BE2C (cell line): Measurements from ENCODE around the gene NETO1.

Source experiments
- DNase-seq: peaks from one replicate; pipeline ENCODE4 v3.0.0-alpha.2; 2020
- H3K27me3 ChIP-seq: fragments of 250-450 bp; sonication (Bioruptor Pico); 2 replicates; pipeline ENCODE4 v1.5.1; 2020; ENCODE audit warnings: mild to moderate bottlenecking
- H3K36me3 ChIP-seq: fragments of 250-450 bp; sonication (Bioruptor Pico); 2 replicates; pipeline ENCODE4 v1.5.1; 2020; ENCODE audit warnings: mild to moderate bottlenecking
- H3K4me1 ChIP-seq: fragments of 250-450 bp; sonication (Bioruptor Pico); 2 replicates; pipeline ENCODE4 v1.5.1; 2020
- H3K4me3 ChIP-seq: 2 replicates; pipeline ENCODE4 v1.5.1; 2011; ENCODE audit warnings: low read depth, low read length
- H3K9me3 ChIP-seq: fragments of 250-450 bp; sonication (Bioruptor Pico); 2 replicates; pipeline ENCODE4 v1.5.1; 2020
- TF ChIP-seq, protein P1 (sequence below): IDR thresholded peaks from 2 replicates; pipeline ENCODE4 v1.5.1; 2012; ENCODE audit warnings: mild to moderate bottlenecking, low read depth, low read length

NETO1 gene

DNA sequence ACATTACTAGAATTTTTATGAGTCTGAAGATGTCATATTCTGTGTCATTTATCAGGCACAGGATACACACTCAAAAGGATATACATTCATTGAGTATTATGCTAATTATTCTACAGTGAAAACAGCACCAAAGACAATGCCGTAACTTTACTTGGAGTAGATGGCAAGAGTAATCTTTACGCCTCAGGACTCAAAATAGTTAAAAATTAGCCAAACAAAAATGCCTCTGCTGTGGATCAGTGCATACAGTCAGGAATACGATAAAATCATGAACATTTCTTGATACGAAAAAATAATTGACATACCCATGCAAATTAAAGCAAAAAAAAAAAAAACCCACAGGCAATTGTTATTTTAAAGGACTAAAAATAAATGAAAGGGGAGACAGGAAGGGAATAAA lies 129.7 kb downstream of the NETO1 start:
- H3K4me1 ChIP-seq: no peaks in the 10 kb centered on the region
- H3K9me3 ChIP-seq: no peaks in the 10 kb centered on the region
- TF ChIP-seq, protein P1, sequence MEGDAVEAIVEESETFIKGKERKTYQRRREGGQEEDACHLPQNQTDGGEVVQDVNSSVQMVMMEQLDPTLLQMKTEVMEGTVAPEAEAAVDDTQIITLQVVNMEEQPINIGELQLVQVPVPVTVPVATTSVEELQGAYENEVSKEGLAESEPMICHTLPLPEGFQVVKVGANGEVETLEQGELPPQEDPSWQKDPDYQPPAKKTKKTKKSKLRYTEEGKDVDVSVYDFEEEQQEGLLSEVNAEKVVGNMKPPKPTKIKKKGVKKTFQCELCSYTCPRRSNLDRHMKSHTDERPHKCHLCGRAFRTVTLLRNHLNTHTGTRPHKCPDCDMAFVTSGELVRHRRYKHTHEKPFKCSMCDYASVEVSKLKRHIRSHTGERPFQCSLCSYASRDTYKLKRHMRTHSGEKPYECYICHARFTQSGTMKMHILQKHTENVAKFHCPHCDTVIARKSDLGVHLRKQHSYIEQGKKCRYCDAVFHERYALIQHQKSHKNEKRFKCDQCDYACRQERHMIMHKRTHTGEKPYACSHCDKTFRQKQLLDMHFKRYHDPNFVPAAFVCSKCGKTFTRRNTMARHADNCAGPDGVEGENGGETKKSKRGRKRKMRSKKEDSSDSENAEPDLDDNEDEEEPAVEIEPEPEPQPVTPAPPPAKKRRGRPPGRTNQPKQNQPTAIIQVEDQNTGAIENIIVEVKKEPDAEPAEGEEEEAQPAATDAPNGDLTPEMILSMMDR: no peak
- no peaks in the 10 kb centered on the region for H3K27me3 ChIP-seq
- no peak overlapping the region for H3K4me3 ChIP-seq
- DNase-seq: no peak
- no peaks in the 10 kb centered on the region for H3K36me3 ChIP-seq

DNA sequence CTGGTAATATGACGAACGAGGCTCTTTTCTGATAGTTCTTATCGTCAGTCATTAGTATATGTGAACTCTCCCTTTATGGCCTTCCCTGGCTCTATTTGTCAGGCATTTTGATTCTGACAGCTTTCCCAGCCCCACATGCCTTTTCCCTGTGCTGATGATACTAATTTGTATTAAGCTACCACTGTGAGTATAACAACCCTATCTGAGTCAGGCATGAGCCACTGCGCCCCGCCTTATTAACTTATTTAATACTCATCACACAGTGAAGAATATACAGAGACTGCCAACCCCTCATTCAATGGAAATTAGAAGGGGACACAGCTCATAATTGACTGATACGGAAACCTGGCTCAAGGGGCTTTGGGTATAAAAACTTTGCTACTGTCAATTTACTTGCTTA lies 140.0 kb downstream of the NETO1 start:
- DNase-seq: no peak
- Histone ChIP-seq H3K4me3 (no peak overlapping the region), H3K4me1 (no peaks in the 10 kb centered on the region), H3K9me3 (no peaks in the 10 kb centered on the region), H3K27me3 (no peaks in the 10 kb centered on the region), H3K36me3 (no peaks in the 10 kb centered on the region)
- TF ChIP-seq, protein P1: no peak

DNA sequence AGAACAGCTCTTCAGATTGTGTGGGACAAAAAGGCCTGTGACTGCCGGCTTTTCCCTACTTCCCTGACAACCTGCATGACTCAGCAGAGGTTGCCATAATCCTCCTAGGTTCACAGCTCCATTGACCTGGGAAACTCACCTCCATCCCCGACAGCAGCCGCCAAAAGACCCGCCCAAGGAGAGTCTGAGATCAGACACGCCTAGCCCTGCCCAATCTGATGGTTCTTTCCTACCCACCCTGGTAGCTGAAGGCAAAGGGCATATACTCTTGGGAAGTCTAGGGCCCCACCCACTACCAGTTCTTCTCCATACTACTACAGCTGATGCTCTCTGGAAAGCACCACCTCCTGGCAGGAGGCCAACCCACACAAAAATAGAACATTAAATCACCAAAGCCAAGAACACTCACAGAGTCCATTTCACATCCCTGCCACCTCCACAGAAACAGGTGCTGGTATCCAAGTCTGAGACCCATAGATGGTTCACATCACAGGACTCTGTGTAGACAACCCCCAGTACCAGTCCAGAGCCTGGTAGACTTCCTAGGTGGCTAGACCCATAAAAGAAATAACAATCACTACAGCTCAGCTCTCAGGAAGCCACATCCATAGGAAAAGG lies 140.6 kb downstream of the NETO1 start:
- no peaks in the 10 kb centered on the region for H3K4me1 ChIP-seq
- no peak for DNase-seq
- TF ChIP-seq, protein P1: no peak
- no peaks in the 10 kb centered on the region for H3K36me3 ChIP-seq
- no peaks in the 10 kb centered on the region for H3K9me3 ChIP-seq
- H3K4me3 ChIP-seq: no peak overlapping the region
- H3K27me3 ChIP-seq: no peaks in the 10 kb centered on the region

DNA sequence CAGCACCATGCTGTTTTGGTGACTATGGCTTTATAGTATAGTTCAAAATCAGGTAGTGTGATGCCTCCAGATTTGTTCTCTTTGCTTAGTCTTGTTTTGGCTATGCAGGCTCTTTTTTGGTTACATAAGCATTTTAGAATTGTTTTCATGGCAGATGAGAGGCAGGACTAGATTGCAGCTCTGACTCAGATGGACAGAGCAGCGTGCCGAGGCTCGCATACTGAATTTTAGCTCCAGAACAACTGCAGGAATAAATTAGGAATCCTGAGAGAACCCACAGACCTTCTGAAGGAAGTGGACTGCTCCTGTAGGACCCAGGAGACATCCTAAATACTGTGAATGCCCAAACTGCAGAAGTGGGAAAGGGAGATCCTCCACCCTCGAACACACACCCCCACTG lies 141.6 kb downstream of the NETO1 start:
- Histone ChIP-seq H3K27me3 (no peaks in the 10 kb centered on the region), H3K9me3 (no peaks in the 10 kb centered on the region), H3K4me1 (no peaks in the 10 kb centered on the region), H3K36me3 (no peaks in the 10 kb centered on the region), H3K4me3 (no peak overlapping the region)
- TF ChIP-seq, protein P1: no peak
- no peak for DNase-seq

DNA sequence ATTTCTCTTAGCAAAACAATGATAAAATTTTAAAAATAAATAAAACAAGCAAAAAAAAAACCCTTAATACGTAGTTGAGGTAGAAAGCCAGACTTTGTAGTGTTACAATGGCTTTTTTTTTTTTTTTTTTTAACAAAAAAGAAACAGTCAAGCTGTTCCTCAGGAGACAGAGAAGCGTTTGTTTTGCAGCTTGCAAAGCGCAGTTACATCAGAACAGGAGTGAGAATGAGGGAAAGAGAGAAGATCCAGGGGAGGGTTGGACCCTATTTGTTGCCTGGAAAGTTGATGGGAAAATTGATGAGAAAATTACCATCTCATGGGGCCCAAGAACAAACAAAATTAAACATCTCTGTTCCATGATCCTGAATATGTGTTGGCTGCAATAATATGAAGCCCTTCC lies 146.5 kb downstream of the NETO1 start:
- H3K27me3 ChIP-seq: no peaks in the 10 kb centered on the region
- no peaks in the 10 kb centered on the region for H3K36me3 ChIP-seq
- TF ChIP-seq, protein P1: no peak
- H3K9me3 ChIP-seq: no peaks in the 10 kb centered on the region
- H3K4me1 ChIP-seq: no peaks in the 10 kb centered on the region
- H3K4me3 ChIP-seq: no peak overlapping the region
- DNase-seq: no peak

DNA sequence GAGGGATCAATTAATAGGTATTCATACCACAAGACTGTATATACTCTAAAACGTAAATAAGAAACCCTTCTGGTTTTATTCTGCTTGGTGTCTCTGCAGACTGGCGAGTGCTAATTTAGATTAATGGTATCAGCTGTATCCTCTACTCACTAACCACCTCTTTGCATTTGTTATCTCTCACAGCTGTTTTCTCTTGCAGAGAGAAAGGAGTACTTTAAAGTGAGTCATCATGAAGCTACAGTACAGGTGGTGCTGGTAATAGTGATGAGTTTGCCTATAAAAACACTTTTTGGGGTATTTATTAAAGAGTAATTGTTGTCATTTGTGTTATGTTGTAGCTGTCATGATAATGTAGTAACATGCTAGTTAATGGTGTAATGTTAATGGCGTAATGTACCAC lies 147.7 kb downstream of the NETO1 start:
- TF ChIP-seq, protein P1: no peak
- Histone ChIP-seq H3K4me3 (no peak overlapping the region), H3K27me3 (no peaks in the 10 kb centered on the region), H3K36me3 (no peaks in the 10 kb centered on the region), H3K9me3 (no peaks in the 10 kb centered on the region), H3K4me1 (no peaks in the 10 kb centered on the region)
- no peak for DNase-seq
